ENCODE results near the gene TRAK1.

DNA sequence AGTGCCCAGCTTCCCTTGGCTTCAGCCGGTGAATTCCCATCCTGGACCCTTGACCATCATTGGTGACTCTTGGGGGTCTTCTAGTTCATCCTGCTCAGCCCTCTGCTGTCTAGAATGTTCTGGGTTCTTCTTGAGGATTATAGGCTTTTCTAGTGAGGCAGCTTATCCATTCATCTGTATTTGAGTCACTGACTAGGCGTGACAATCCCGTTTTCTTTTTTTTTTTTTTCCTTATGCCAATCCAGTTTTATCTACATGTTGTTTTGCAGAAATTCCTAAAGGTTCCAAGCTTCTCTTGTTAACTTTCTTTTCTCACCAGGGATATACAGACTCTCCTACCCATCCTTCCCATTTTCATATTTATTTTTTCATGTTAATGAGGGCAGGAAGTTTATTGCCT is 6.6 kb upstream of the TRAK1 start:
- TF ChIP-seq POLR2AphosphoS5 (IDR thresholded peaks at IDR 0.05; ENCODE audit: insufficient read depth in 1 of 2, low read depth in 1 of 2) (peak in 1 of 2 donors; percentile 55), POLR2A (IDR thresholded peaks at IDR 0.05) (no peak)
- TF ChIP-seq, protein P1, sequence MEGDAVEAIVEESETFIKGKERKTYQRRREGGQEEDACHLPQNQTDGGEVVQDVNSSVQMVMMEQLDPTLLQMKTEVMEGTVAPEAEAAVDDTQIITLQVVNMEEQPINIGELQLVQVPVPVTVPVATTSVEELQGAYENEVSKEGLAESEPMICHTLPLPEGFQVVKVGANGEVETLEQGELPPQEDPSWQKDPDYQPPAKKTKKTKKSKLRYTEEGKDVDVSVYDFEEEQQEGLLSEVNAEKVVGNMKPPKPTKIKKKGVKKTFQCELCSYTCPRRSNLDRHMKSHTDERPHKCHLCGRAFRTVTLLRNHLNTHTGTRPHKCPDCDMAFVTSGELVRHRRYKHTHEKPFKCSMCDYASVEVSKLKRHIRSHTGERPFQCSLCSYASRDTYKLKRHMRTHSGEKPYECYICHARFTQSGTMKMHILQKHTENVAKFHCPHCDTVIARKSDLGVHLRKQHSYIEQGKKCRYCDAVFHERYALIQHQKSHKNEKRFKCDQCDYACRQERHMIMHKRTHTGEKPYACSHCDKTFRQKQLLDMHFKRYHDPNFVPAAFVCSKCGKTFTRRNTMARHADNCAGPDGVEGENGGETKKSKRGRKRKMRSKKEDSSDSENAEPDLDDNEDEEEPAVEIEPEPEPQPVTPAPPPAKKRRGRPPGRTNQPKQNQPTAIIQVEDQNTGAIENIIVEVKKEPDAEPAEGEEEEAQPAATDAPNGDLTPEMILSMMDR (IDR thresholded peaks at IDR 0.05): no peak

Data from vagina (tissue), 2 donors.